ENCODE measurements around the gene ZP4.
"Not testable (repeated sequence)": the region's sequence is repeated elsewhere in the genome, so short reads cannot be mapped to it uniquely, and the experiment has no call there.

ZP4 gene

GRCh38 chr1:237864338-237865244 is 26.1 kb downstream of the ZP4 start:
- Histone ChIP-seq H3K9ac (ENCODE audit: low read depth, low read length) (no peak overlapping the region), H3K36me3 (ENCODE audit: insufficient read depth, low read length) (no peaks in the 10 kb centered on the region), H3K9me3 (ENCODE audit: control insufficient read depth, insufficient read depth, low read length) (no peaks in the 10 kb centered on the region), H3K4me1 (ENCODE audit: insufficient read depth, low read length) (peaks cover 10% of the 10 kb centered on the region; the same call in 1 of the 2 replicates)

GRCh38 chr1:237863234-237863633 is 27.5 kb downstream of the ZP4 start:
- no peak overlapping the region for H3K9ac ChIP-seq (ENCODE audit: low read depth, low read length)
- no peaks in the 10 kb centered on the region for H3K9me3 ChIP-seq (ENCODE audit: control insufficient read depth, insufficient read depth, low read length)
- peaks cover 14% of the 10 kb centered on the region for H3K4me1 ChIP-seq (ENCODE audit: insufficient read depth, low read length)
- H3K36me3 ChIP-seq (ENCODE audit: insufficient read depth, low read length), result no peaks in the 10 kb centered on the region

- H3K36me3 ChIP-seq (ENCODE audit: insufficient read depth, low read length), result no peaks in the 10 kb centered on the region
- H3K4me1 ChIP-seq (ENCODE audit: insufficient read depth, low read length), result peaks cover 6% of the 10 kb centered on the region
- H3K9me3 ChIP-seq (ENCODE audit: control insufficient read depth, insufficient read depth, low read length), result no peaks in the 10 kb centered on the region
Observed at GRCh38 chr1:237861944-237862343, 28.8 kb downstream of the ZP4 start.

GRCh38 chr1:237858992-237859391 is 31.7 kb downstream of the ZP4 start:
- Histone ChIP-seq H3K36me3 (ENCODE audit: insufficient read depth, low read length) (no peaks in the 10 kb centered on the region), H3K9ac (ENCODE audit: low read depth, low read length) (no peak overlapping the region), H3K4me1 (ENCODE audit: insufficient read depth, low read length) (peaks cover 4% of the 10 kb centered on the region; the same call in 1 of the 2 replicates), H3K9me3 (ENCODE audit: control insufficient read depth, insufficient read depth, low read length) (no peaks in the 10 kb centered on the region)

More at GRCh38 chr1:237861944-237862343, 28.8 kb downstream of the ZP4 start:
- no peak overlapping the region for H3K9ac ChIP-seq (ENCODE audit: low read depth, low read length)

GRCh38 chr1:237857455-237857854 is 33.3 kb downstream of the ZP4 start:
- no peaks in the 10 kb centered on the region for H3K9me3 ChIP-seq (ENCODE audit: control insufficient read depth, insufficient read depth, low read length)
- no peak overlapping the region for H3K9ac ChIP-seq (ENCODE audit: low read depth, low read length)
- H3K4me1 ChIP-seq (ENCODE audit: insufficient read depth, low read length), result peaks cover 4% of the 10 kb centered on the region; the same call in 1 of the 2 replicates
- no peaks in the 10 kb centered on the region for H3K36me3 ChIP-seq (ENCODE audit: insufficient read depth, low read length)

- H3K36me3 ChIP-seq (ENCODE audit: insufficient read depth, low read length), result no peaks in the 10 kb centered on the region
- H3K9me3 ChIP-seq (ENCODE audit: control insufficient read depth, insufficient read depth, low read length), result no peaks in the 10 kb centered on the region
- no peak overlapping the region for H3K9ac ChIP-seq (ENCODE audit: low read depth, low read length)
- H3K4me1 ChIP-seq (ENCODE audit: insufficient read depth, low read length), result no peaks in the 10 kb centered on the region
Observed at GRCh38 chr1:237852342-237852741, 38.4 kb downstream of the ZP4 start.

- no peaks in the 10 kb centered on the region for H3K4me1 ChIP-seq (ENCODE audit: insufficient read depth, low read length)
- H3K9me3 ChIP-seq (ENCODE audit: control insufficient read depth, insufficient read depth, low read length), result no peaks in the 10 kb centered on the region
- H3K36me3 ChIP-seq (ENCODE audit: insufficient read depth, low read length), result no peaks in the 10 kb centered on the region
- H3K9ac ChIP-seq (ENCODE audit: low read depth, low read length), result no peak overlapping the region
Observed at GRCh38 chr1:237851210-237851845, 39.4 kb downstream of the ZP4 start.

GRCh38 chr1:237843516-237843915 is 47.2 kb downstream of the ZP4 start:
- not testable (repeated sequence) for H3K4me1 ChIP-seq (ENCODE audit: insufficient read depth, low read length); H3K9me3 ChIP-seq (ENCODE audit: control insufficient read depth, insufficient read depth, low read length); H3K36me3 ChIP-seq (ENCODE audit: insufficient read depth, low read length); H3K9ac ChIP-seq (ENCODE audit: low read depth, low read length)

GRCh38 chr1:237841485-237841884 is 49.2 kb downstream of the ZP4 start:
- no peaks in the 10 kb centered on the region for H3K9me3 ChIP-seq (ENCODE audit: control insufficient read depth, insufficient read depth, low read length)
- no peaks in the 10 kb centered on the region for H3K4me1 ChIP-seq (ENCODE audit: insufficient read depth, low read length)
- H3K36me3 ChIP-seq (ENCODE audit: insufficient read depth, low read length), result no peaks in the 10 kb centered on the region
- no peak overlapping the region for H3K9ac ChIP-seq (ENCODE audit: low read depth, low read length)

- Histone ChIP-seq H3K9ac (ENCODE audit: low read depth, low read length) (no peak overlapping the region), H3K4me1 (ENCODE audit: insufficient read depth, low read length) (peaks cover 11% of the 10 kb centered on the region; the same call in 1 of the 2 replicates), H3K9me3 (ENCODE audit: control insufficient read depth, insufficient read depth, low read length) (no peaks in the 10 kb centered on the region), H3K36me3 (ENCODE audit: insufficient read depth, low read length) (no peaks in the 10 kb centered on the region)
Observed at GRCh38 chr1:237838904-237839534, 51.7 kb downstream of the ZP4 start.

GRCh38 chr1:237838320-237838719 is 52.4 kb downstream of the ZP4 start:
- H3K9ac ChIP-seq (ENCODE audit: low read depth, low read length), result no peak overlapping the region
- H3K36me3 ChIP-seq (ENCODE audit: insufficient read depth, low read length), result no peaks in the 10 kb centered on the region
- H3K9me3 ChIP-seq (ENCODE audit: control insufficient read depth, insufficient read depth, low read length), result no peaks in the 10 kb centered on the region
- peaks cover 11% of the 10 kb centered on the region; the same call in 1 of the 2 replicates for H3K4me1 ChIP-seq (ENCODE audit: insufficient read depth, low read length)

GRCh38 chr1:237834461-237834860 is 56.3 kb downstream of the ZP4 start:
- H3K36me3 ChIP-seq (ENCODE audit: insufficient read depth, low read length), result no peaks in the 10 kb centered on the region
- H3K4me1 ChIP-seq (ENCODE audit: insufficient read depth, low read length), result peaks cover 20% of the 10 kb centered on the region; the same call in 1 of the 2 replicates
- no peak overlapping the region for H3K9ac ChIP-seq (ENCODE audit: low read depth, low read length)
- no peaks in the 10 kb centered on the region for H3K9me3 ChIP-seq (ENCODE audit: control insufficient read depth, insufficient read depth, low read length)

GRCh38 chr1:237834048-237834447 is 56.7 kb downstream of the ZP4 start:
- no peak overlapping the region for H3K9ac ChIP-seq (ENCODE audit: low read depth, low read length)
- H3K36me3 ChIP-seq (ENCODE audit: insufficient read depth, low read length), result no peaks in the 10 kb centered on the region
- H3K9me3 ChIP-seq (ENCODE audit: control insufficient read depth, insufficient read depth, low read length), result no peaks in the 10 kb centered on the region
- H3K4me1 ChIP-seq (ENCODE audit: insufficient read depth, low read length), result peaks cover 20% of the 10 kb centered on the region; the same call in 1 of the 2 replicates

GRCh38 chr1:237832858-237833257 is 57.9 kb downstream of the ZP4 start:
- no peaks in the 10 kb centered on the region for H3K36me3 ChIP-seq (ENCODE audit: insufficient read depth, low read length)
- H3K9ac ChIP-seq (ENCODE audit: low read depth, low read length), result no peak overlapping the region; the same call in 1 of the 2 replicates
- H3K4me1 ChIP-seq (ENCODE audit: insufficient read depth, low read length), result peaks cover 20% of the 10 kb centered on the region; the same call in 1 of the 2 replicates
- H3K9me3 ChIP-seq (ENCODE audit: control insufficient read depth, insufficient read depth, low read length), result no peaks in the 10 kb centered on the region

Data from ES-I3 (cell line).